IMR-90 (cell line): Measurements from ENCODE around the gene EML1. TPM values are rescaled to one million over a fixed set of nuclear protein-coding genes. Genes with fewer than 3 reads are reported as not detected.

Source experiments
- ATAC-seq: fragments of 200-7000 bp; cut with Tn5 transposase; 2 replicates; pipeline ENCODE4 v1.9.1; 2020; ENCODE audit warnings: low read depth, mild to moderate bottlenecking, moderate library complexity
- BruUV-seq: library from RNA; stranded (reverse); fragments of 400-500 nt; replicated peaks from 2 replicates; lab custom pipeline; 2021; lab: Mats Ljungman, UMichigan
- CTCF ChIA-PET: fragments of 300-600 bp; formaldehyde crosslinking; extraction: SDS; loops from one replicate; lab custom pipeline; 2021; ENCODE audit warnings: antibody characterized with exemption; lab: Yijun Ruan, JAX
- POLR2A ChIA-PET: fragments of 300-600 bp; sonication (Branson Sonifier 250); formaldehyde crosslinking; loops from one replicate; lab custom pipeline; 2022; ENCODE audit warnings: antibody characterized with exemption; ENCODE audit not compliant: unreplicated experiment; lab: Charles Lee
- DNase-seq: peaks from one replicate; pipeline ENCODE4 v3.0.0; 2013
- H2AFZ ChIP-seq: replicated peaks from 2 replicates; pipeline ENCODE3; 2013; ENCODE audit warnings: low read length, mild to moderate bottlenecking; ENCODE audit not compliant: poor library complexity
- H2AK5ac ChIP-seq: 2 replicates; pipeline ENCODE4 v1.6.1; 2013; ENCODE audit warnings: low read depth, low read length, inconsistent platforms
- H2AK9ac ChIP-seq: replicated peaks from 2 replicates; pipeline ENCODE3; 2013; ENCODE audit warnings: mild to moderate bottlenecking, low read depth, low read length, moderate library complexity; ENCODE audit not compliant: poor library complexity
- H2BK120ac ChIP-seq: 2 replicates; pipeline ENCODE4 v1.6.1; 2013; ENCODE audit warnings: low read depth, low read length, inconsistent platforms
- H2BK15ac ChIP-seq: 3 replicates; pipeline ENCODE4 v1.6.1; 2013; ENCODE audit warnings: low read depth, low read length, inconsistent platforms
- H2BK20ac ChIP-seq: 2 replicates; pipeline ENCODE4 v1.6.1; 2013; ENCODE audit warnings: low read depth, mild to moderate bottlenecking, inconsistent platforms, low read length, moderate library complexity
- H2BK5ac ChIP-seq: 2 replicates; pipeline ENCODE4 v1.6.1; 2013; ENCODE audit warnings: mild to moderate bottlenecking, low read depth, low read length, inconsistent platforms; ENCODE audit not compliant: poor library complexity, severe bottlenecking
- H3K14ac ChIP-seq: replicated peaks from 2 replicates; pipeline ENCODE4 v1.6.1; 2013; ENCODE audit warnings: low read depth, low read length, inconsistent platforms
- H3K18ac ChIP-seq: 2 replicates; pipeline ENCODE4 v1.6.1; 2013; ENCODE audit warnings: low read depth, low read length, control low read depth
- H3K23ac ChIP-seq: 2 replicates; pipeline ENCODE4 v1.6.1; 2013; ENCODE audit warnings: low read depth, low read length, inconsistent platforms
- H3K27ac ChIP-seq: 2 replicates; pipeline ENCODE4 v1.5.1; 2013; ENCODE audit warnings: mild to moderate bottlenecking, control low read depth, low read length; ENCODE audit not compliant: insufficient read depth
- H3K27me3 ChIP-seq: 2 replicates; pipeline ENCODE4 v1.6.1; 2013; ENCODE audit warnings: low read length; ENCODE audit not compliant: control insufficient read depth, insufficient read depth
- H3K36me3 ChIP-seq: 2 replicates; pipeline ENCODE4 v1.6.1; 2013; ENCODE audit warnings: low read length, mixed read lengths; ENCODE audit not compliant: control insufficient read depth, insufficient read depth
- H3K4ac ChIP-seq: 2 replicates; pipeline ENCODE4 v1.6.1; 2013; ENCODE audit warnings: low read depth, low read length, inconsistent platforms
- H3K4me1 ChIP-seq: 2 replicates; pipeline ENCODE4 v1.6.1; 2013; ENCODE audit warnings: low read length, mixed read lengths; ENCODE audit not compliant: control insufficient read depth, insufficient read depth
- H3K4me2 ChIP-seq: 2 replicates; pipeline ENCODE4 v1.6.1; 2013; ENCODE audit warnings: low read depth, mild to moderate bottlenecking, control low read depth, low read length, moderate library complexity
- H3K4me3 ChIP-seq: 2 replicates; pipeline ENCODE4 v1.5.1; 2013; ENCODE audit warnings: low read depth, mild to moderate bottlenecking, control low read depth, low read length, moderate library complexity; ENCODE audit not compliant: insufficient read depth
- H3K56ac ChIP-seq: 2 replicates; pipeline ENCODE4 v1.6.1; 2013; ENCODE audit warnings: low read length, inconsistent platforms; ENCODE audit not compliant: insufficient read depth; ENCODE audit errors: extremely low read depth
- H3K79me1 ChIP-seq, 2 experiments: 2 replicates each; pipeline ENCODE4 v1.6.1; 2013; ENCODE audit warnings: low read length in 2 of 2, inconsistent platforms in 1 of 2, low read depth in 1 of 2
- H3K9ac ChIP-seq: 2 replicates; pipeline ENCODE4 v1.6.1; 2013; ENCODE audit warnings: low read depth, low read length, control low read depth
- H3K9me1 ChIP-seq: 2 replicates; pipeline ENCODE4 v1.6.1; 2013; ENCODE audit warnings: low read length, inconsistent platforms; ENCODE audit not compliant: insufficient read depth
- H3K9me3 ChIP-seq: 2 replicates; pipeline ENCODE4 v1.6.1; 2013; ENCODE audit warnings: low read length; ENCODE audit not compliant: control insufficient read depth, insufficient read depth
- H4K20me1 ChIP-seq: 2 replicates; pipeline ENCODE4 v1.6.1; 2013; ENCODE audit warnings: low read length, inconsistent platforms; ENCODE audit not compliant: insufficient read depth
- H4K5ac ChIP-seq: 2 replicates; pipeline ENCODE4 v1.6.1; 2013; ENCODE audit warnings: mild to moderate bottlenecking, low read depth, low read length, control low read depth
- H4K8ac ChIP-seq, 2 experiments: 2 replicates each; pipeline ENCODE4 v1.6.1; 2013; ENCODE audit warnings: low read depth in 2 of 2, low read length in 2 of 2, control low read depth in 1 of 2, inconsistent platforms in 1 of 2
- H4K91ac ChIP-seq: 2 replicates; pipeline ENCODE4 v1.6.1; 2013; ENCODE audit warnings: low read depth, low read length, inconsistent platforms; ENCODE audit not compliant: insufficient read depth
- BHLHE40 ChIP-seq: fragments of 150-350 bp; IDR thresholded peaks from 2 replicates; pipeline ENCODE4 v1.6.1; 2016; ENCODE audit warnings: mild to moderate bottlenecking, low read depth, low read length
- CEBPB ChIP-seq: IDR thresholded peaks from 2 replicates; pipeline ENCODE4 v1.6.1; 2012; ENCODE audit warnings: low read depth, low read length, improper control_type of control experiment
- FOS ChIP-seq: fragments of 150-350 bp; IDR thresholded peaks from 2 replicates; pipeline ENCODE4 v1.6.1; 2016; ENCODE audit warnings: low read depth, low read length
- MAFK ChIP-seq: IDR thresholded peaks from 2 replicates; pipeline ENCODE4 v1.6.1; 2012; ENCODE audit warnings: low read depth, low read length, improper control_type of control experiment
- MAZ ChIP-seq: IDR thresholded peaks from 2 replicates; pipeline ENCODE4 v1.6.1; 2012; ENCODE audit warnings: low read depth, mild to moderate bottlenecking, low read length, improper control_type of control experiment, moderate library complexity, borderline replicate concordance
- MXI1 ChIP-seq: IDR thresholded peaks from 2 replicates; pipeline ENCODE4 v1.6.1; 2012; ENCODE audit warnings: low read depth, mild to moderate bottlenecking, low read length, moderate library complexity, borderline replicate concordance
- NFE2L2 ChIP-seq: fragments of 150-350 bp; IDR thresholded peaks from 2 replicates; pipeline ENCODE4 v1.6.1; 2016; ENCODE audit warnings: low read depth, mild to moderate bottlenecking, low read length
- POLR2A ChIP-seq: IDR thresholded peaks from 2 replicates; pipeline ENCODE4 v1.6.1; 2012; ENCODE audit warnings: mild to moderate bottlenecking, low read depth, low read length
- RAD21 ChIP-seq: IDR thresholded peaks from 2 replicates; pipeline ENCODE4 v1.6.1; 2012; ENCODE audit warnings: low read length, improper control_type of control experiment
- RCOR1 ChIP-seq: IDR thresholded peaks from 2 replicates; pipeline ENCODE4 v1.6.1; 2012; ENCODE audit warnings: mild to moderate bottlenecking, low read length, improper control_type of control experiment; ENCODE audit not compliant: insufficient replicate concordance
- RFX5 ChIP-seq: IDR thresholded peaks from 2 replicates; pipeline ENCODE4 v1.8.0; 2012; ENCODE audit warnings: low read depth, mild to moderate bottlenecking, low read length, moderate library complexity
- SMC3 ChIP-seq: fragments of 150-350 bp; IDR thresholded peaks from 2 replicates; pipeline ENCODE4 v1.6.1; 2016; ENCODE audit warnings: low read depth, mild to moderate bottlenecking, antibody characterized with exemption, low read length, moderate library complexity
- USF2 ChIP-seq: fragments of 150-350 bp; IDR thresholded peaks from 2 replicates; pipeline ENCODE4 v1.6.1; 2017; ENCODE audit warnings: mild to moderate bottlenecking, antibody characterized with exemption, low read length, low read depth
- WGBS, 2 experiments: methylation state at CpG; one replicate each; pipeline versions ENCODE4 v1.1.5 to v1.1.7; 2013; ENCODE audit warnings: missing lambda C conversion rate in 2 of 2; ENCODE audit not compliant: insufficient read length in 1 of 2; ENCODE audit errors: extremely low coverage in 2 of 2; 5-methylcytosine and 5-hydroxymethylcytosine counted together
- dilution Hi-C: fragments of 300-500 bp; cut with HindIII; formaldehyde crosslinking; loops from one replicate; pipeline ENCODE4 v1.14.3; 2018; ENCODE audit warnings: low sequenced_read_pairs; ENCODE audit not compliant: unreplicated experiment
- in situ Hi-C: fragments of 300-500 bp; cut with MboI; formaldehyde crosslinking; loops from 3 replicates; pipeline ENCODE4 v1.14.3; 2019; ENCODE audit warnings: low sequenced_read_pairs, inconsistent platforms, mixed read lengths
- intact Hi-C: fragments of 100-400 bp; cut with micrococcal nuclease; formaldehyde crosslinking; loops from 2 replicates; pipeline ENCODE4 v1.10.0; 2022
- polyA plus RNA-seq, 3 experiments: library from polyadenylated mRNA; depleted of rRNA; stranded (reverse); fragments of >200 nt; gene quantifications; 2 replicates each; pipeline ENCODE4 v1.2.3, GENCODE V29; 2012; ENCODE audit warnings: low replicate concordance in 1 of 3
- total RNA-seq: library from RNA; depleted of rRNA; stranded (reverse); fragments of >200 nt; gene quantifications from 2 replicates; pipeline ENCODE4 v1.2.3, GENCODE V29; 2012

EML1 gene
- total and polyA plus RNA-seq, 2 of the 4 experiments (the other 2 are of a cell fraction) = 14.0 to 42.3 TPM

- Histone ChIP-seq H3K4ac (no peak overlapping the region), H4K20me1 (no peaks in the 10 kb centered on the region), H2AFZ (no peak overlapping the region), H2AK5ac (no peak overlapping the region), H3K4me3 (no peak overlapping the region), H3K4me1 (no peaks in the 10 kb centered on the region), H4K5ac (no peak overlapping the region), H3K9me3 (no peaks in the 10 kb centered on the region), H3K9me1 (peaks cover 5% of the 10 kb centered on the region; the same call in 1 of the 2 replicates), H3K56ac (no peak overlapping the region), H2BK120ac (no peak overlapping the region), H3K23ac (no peak overlapping the region), H3K9ac (no peak overlapping the region), H2BK20ac (no peak overlapping the region), H3K14ac (no peak overlapping the region), H4K8ac (no peak overlapping the region), H3K27ac (no peak overlapping the region), H2AK9ac (no peak overlapping the region), H3K18ac (no peak overlapping the region), H4K91ac (no peak overlapping the region), H3K4me2 (no peak overlapping the region), H3K27me3 (no peaks in the 10 kb centered on the region), H2BK5ac (no peak overlapping the region), H3K79me1 (no peaks in the 10 kb centered on the region), H2BK15ac (no peak overlapping the region), H3K36me3 (peaks cover 11% of the 10 kb centered on the region)
- intact Hi-C loops = no loop called here
- no peak for TF ChIP-seq RFX5
- TF ChIP-seq MAZ = no peak
- TF ChIP-seq FOS = no peak
- TF ChIP-seq POLR2A = no peak
- no peak for TF ChIP-seq MAFK
- no peak for TF ChIP-seq CEBPB
- TF ChIP-seq RCOR1 = no peak
- TF ChIP-seq RAD21 = no peak
- no peak for TF ChIP-seq USF2
- TF ChIP-seq BHLHE40 = no peak
- TF ChIP-seq MXI1 = no peak
- TF ChIP-seq SMC3 = no peak
- no peak for TF ChIP-seq NFE2L2
- ATAC-seq = no peak
- DNase-seq = no peak
- no TSS peak for BruUV-seq
- ChIA-PET CTCF (interaction anchor here (1.0 kb wide), 1 partner anchor 43 kb away, joined by 3 read pairs; no protein-coding TSS in a partner anchor), POLR2A (no interaction called here)
- dilution Hi-C loops = no loop called here
- in situ Hi-C loops = no loop called here
- 86% methylated on average over 2 of the region's 6 CpGs; no CpG with 5 or more reads in 1 of the 2 experiments for WGBS, 2 experiments
Measured at GRCh38 chr14:99929601-99930000, 136.4 kb downstream of the EML1 start.
